DND-41 (cell line): ENCODE data around the gene SMIM23.

ENCODE experiments used
- EZH2 ChIP-seq: IDR thresholded peaks from 3 replicates; pipeline ENCODE4 v1.6.1; 2012; ENCODE audit warnings: borderline replicate concordance, low read depth, mild to moderate bottlenecking, moderate library complexity, low read length, inconsistent platforms; ENCODE audit not compliant: severe bottlenecking
- TF ChIP-seq, protein P1 (sequence below): IDR thresholded peaks from 2 replicates; pipeline ENCODE4 v1.5.1; 2012; ENCODE audit warnings: borderline replicate concordance, low read length, moderate library complexity, mild to moderate bottlenecking; ENCODE audit not compliant: poor library complexity, severe bottlenecking; ENCODE audit errors: extremely low read depth

DNA sequence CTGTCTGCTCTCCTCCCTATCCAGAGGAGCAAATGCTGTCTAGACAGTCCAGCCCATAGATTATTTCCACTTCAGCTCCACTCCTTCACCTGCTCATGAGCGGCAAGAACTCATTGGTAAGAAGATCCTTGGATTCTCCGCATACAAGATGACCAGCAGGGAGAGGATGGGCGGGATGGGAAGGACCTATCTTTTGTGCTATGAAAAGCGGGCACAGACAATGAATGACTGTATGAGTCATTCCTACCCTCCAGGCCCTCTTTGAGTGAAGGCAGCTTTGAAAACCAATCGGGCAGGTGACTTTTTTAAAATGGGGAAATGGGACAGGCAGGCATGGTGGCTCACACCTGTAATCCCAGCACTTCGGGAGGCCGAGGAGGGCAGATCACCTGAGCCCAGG, 49.4 kb downstream of the SMIM23 start:
- TF ChIP-seq, protein P1, sequence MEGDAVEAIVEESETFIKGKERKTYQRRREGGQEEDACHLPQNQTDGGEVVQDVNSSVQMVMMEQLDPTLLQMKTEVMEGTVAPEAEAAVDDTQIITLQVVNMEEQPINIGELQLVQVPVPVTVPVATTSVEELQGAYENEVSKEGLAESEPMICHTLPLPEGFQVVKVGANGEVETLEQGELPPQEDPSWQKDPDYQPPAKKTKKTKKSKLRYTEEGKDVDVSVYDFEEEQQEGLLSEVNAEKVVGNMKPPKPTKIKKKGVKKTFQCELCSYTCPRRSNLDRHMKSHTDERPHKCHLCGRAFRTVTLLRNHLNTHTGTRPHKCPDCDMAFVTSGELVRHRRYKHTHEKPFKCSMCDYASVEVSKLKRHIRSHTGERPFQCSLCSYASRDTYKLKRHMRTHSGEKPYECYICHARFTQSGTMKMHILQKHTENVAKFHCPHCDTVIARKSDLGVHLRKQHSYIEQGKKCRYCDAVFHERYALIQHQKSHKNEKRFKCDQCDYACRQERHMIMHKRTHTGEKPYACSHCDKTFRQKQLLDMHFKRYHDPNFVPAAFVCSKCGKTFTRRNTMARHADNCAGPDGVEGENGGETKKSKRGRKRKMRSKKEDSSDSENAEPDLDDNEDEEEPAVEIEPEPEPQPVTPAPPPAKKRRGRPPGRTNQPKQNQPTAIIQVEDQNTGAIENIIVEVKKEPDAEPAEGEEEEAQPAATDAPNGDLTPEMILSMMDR = no peak
- TF ChIP-seq EZH2 = no peak
